Inflammatory macrophage (primary cell): ENCODE data around the gene REN.

Experiments used
- DNase-seq, 2 donors: peaks; one replicate each; pipeline ENCODE4 v3.0.0-alpha.2; 2020 to 2022

REN gene

DNA sequence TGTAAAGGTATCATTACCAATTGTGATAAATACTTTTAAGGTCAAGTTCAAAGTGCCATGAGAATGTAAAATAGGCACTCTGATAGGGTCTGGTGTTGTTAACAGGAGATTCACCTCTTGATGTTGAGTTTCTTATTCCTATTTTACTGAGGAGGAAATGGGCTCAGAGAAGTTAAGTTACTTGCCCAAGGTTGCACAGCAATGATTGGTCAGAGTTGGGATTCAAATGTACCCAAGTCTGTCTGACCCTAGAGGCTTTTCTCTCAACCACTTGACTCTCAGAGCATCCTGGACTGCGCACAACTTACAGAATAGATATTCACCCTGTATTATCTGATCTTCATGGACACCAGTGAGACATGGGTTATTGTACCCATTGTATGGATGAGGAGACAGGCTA lies 59.3 kb downstream of the REN start:
- no peak for DNase-seq

DNA sequence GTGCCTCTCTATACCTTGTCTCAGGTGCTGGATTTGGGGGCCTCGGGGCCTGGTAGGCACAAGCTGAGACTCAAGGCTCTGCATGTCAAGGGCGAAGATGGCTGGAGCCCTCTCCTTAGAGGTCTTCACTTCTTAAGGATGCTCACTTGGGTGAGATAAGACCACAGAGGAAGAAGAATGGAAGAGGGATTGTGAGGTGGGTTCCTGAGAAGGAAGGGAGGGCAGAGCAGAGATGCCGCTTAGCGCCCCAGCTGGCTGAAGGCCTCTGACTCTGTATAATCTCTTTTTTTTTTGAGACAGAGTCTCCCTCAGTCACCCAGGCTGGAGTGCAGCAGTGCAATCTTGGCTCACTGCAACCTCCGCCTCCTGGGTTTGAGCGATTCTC lies 61.0 kb downstream of the REN start:
- DNase-seq = no peak
